Jurkat, Clone E6-1 (cell line): ENCODE measurements around the gene GOT1. TPM values are rescaled to one million over a fixed set of nuclear protein-coding genes. Genes with fewer than 3 reads are reported as not detected.

Experiments used
- DNase-seq: peaks from one replicate; pipeline ENCODE4 v3.0.0-alpha.2; 2011; ENCODE audit warnings: low read depth, low spot score
- H3K4me3 ChIP-seq: 2 replicates; pipeline ENCODE4 v1.5.1; 2011; ENCODE audit warnings: mild to moderate bottlenecking, low read length, control low read depth, moderate library complexity
- polyA plus RNA-seq: library from polyadenylated mRNA; unstranded; fragments of >200 nt; gene quantifications from one replicate; pipeline ENCODE4 v1.2.1, GENCODE V29; 2012; ENCODE audit warnings: missing spikeins; ENCODE audit not compliant: insufficient read length, insufficient read depth

Gene GOT1
- polyA plus RNA-seq = 46.5 TPM

GRCh38 chr10:99430451-99431189 is at the start of gene GOT1:
TSS of gene GOT1 (minus strand) at chr10:99430624. CDS start at chr10:99430565, 59 bp downstream.
- peak; percentile 97 for DNase-seq
- H3K4me3 ChIP-seq = peak within 1 kb of the TSS; percentile 96

GRCh38 chr10:99470327-99470726 is 39.9 kb upstream of the GOT1 start:
- H3K4me3 ChIP-seq = no peak overlapping the region
- no peak for DNase-seq

- no peak overlapping the region for H3K4me3 ChIP-seq
- DNase-seq = no peak
Observed at GRCh38 chr10:99467236-99467999, 37.0 kb upstream of the GOT1 start.

DNA sequence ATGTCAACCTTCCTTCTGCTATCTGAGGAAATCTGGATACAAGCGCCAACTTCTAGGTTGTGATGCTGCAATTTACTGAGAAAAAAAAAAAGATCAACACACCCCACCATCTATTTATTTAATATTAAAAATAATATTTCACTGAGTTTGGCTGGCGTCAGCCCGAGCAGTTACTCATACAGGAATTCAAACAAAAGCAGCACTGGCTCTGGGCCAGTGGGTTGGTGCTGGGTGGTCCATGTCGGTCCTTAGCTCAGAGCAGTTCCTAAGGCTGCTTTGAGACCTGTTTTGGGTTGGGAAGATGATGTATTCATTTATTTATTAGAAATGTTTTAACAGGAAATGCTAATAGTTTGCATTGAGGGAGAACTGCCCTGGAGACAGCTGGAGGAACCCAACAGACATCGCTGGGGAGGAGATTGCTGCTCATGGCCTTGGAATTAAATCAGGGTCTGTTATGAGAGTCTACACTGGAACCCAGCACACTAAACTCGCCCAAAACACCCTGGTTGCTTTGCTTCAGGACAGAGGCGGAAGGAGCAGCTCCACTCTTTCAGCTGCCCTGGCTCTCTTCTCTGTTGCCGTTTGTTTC is 36.3 kb upstream of the GOT1 start:
- DNase-seq = no peak
- no peak overlapping the region for H3K4me3 ChIP-seq

- no peak for DNase-seq
- no peak overlapping the region for H3K4me3 ChIP-seq
Observed at GRCh38 chr10:99461230-99461629, 30.8 kb upstream of the GOT1 start.

- no peak for DNase-seq
- H3K4me3 ChIP-seq = no peak overlapping the region
Observed at GRCh38 chr10:99460070-99460469, 29.6 kb upstream of the GOT1 start.

DNA sequence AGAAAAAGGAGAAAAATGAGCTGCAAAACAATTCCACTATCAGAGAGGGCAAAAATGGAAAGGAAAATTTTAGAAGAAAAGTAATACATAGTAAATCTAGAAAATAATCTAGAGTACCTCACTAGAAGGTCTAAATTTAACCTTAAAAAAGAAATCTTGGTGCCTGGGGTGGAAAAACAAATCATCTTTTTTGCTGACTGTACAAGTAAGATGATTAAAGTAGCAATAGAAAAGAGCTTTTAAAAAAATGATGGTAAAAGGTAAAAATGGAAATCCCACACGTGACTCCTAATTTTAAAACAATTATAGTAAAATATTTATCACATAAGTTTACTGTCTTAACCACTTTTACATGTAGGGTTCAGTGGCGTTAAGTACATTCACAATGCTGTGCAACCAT is 28.8 kb upstream of the GOT1 start:
- H3K4me3 ChIP-seq = no peak overlapping the region
- no peak for DNase-seq

DNA sequence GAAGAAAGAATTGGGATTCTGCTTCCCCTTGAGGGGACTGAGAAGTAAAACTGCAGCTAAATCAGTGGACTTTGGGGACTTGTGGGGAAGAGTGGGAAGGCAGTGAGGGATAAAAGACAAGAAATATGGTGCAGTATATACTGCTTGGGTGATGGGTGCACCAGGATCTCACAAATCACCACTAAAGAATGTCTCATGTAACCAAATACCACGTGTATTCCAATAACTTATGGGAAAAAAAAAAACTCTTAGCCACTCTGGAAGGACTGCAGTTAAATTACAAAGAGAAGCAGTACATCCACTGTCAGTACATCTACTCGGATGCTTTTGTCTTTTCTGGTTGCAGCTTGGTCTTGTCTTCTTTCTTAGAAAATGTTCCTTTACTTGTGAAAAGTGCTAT is 27.4 kb upstream of the GOT1 start:
- DNase-seq = no peak

DNA sequence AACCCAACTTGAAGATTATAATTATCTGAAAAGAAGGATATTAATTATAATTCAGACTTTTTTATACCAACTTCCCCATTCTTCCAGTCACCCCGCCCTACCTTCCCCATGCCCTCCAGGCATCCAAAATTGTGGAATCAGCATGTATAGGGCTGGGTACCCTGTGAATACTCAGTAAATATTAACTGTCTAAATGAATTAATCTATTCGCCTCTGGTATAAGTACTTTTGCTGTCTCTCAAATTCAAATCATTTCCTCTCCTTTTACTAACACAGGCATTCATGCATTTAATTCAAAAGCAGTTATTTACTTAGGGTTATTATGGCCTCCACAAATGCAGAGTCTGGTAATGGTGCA is 26.5 kb upstream of the GOT1 start:
- no peak for DNase-seq
- no peak overlapping the region for H3K4me3 ChIP-seq

More for the DNA sequence above, 27.4 kb upstream of the GOT1 start:
- H3K4me3 ChIP-seq = no peak overlapping the region

GRCh38 chr10:99456207-99456930 is 25.9 kb upstream of the GOT1 start:
- no peak overlapping the region for H3K4me3 ChIP-seq
- no peak for DNase-seq

GRCh38 chr10:99451981-99452380 is 21.6 kb upstream of the GOT1 start:
- no peak overlapping the region for H3K4me3 ChIP-seq
- DNase-seq = no peak

- H3K4me3 ChIP-seq = no peak overlapping the region
- DNase-seq = no peak
Observed at GRCh38 chr10:99451499-99451788, 21.0 kb upstream of the GOT1 start.

DNA sequence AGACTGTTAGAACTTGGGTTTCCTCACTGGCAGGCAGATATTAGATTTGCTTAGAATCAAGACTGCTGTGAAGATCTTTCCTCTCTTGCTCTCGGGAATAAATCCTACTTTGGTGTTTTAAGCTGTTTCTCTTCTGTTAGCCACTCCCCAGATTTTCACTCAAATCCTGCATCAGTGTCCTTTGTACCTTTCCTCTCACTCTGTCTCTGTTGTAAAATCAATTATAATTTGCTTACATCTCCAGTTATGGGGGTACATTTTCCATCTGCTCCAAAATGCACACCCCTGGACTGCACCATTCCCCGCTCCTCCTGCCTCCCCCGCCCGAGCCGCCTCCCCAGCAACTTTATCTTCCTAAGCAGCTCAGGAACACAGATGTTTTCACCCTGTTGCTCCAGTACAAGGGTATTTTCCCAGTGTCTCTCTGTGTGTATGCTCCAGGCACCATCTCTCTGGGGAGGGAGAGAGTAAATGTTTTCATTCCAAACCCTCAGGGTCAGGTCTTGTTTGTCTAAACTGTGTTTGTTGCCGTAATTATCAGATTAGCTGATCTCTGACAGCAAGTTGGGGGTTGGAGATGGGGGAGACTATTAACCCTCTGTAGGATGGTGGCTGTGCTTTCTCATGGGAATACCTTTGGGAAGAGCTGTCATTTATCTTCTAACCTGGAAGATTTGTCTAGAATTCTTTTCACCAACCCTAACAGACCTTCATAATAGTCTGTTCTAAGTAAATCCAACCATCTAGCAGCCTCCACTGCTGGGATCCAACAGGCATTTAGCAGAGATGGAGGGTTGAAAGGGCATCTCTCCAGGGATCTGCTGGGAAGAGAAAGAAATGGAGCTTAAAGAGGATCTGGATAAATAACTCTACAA is 20.4 kb upstream of the GOT1 start:
- no peak for DNase-seq

DNA sequence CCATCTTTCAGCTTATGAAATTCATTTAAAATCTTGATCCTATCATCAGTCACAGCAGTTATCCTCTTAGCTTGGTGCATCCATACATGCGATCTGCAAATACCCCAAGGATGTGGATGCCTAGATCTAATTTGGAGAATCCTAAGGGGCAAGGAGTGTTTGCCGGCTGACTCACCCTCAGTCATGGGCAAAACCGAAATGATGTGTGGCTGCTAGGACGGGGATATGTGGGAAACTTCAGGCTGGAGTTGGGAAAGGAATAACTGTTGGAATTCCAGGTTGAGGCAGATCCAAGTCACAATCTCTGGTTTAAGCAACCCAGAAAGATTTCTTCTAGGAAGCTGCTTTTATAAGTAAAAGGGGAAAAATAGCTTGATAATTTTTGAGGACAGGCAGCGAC is 19.7 kb upstream of the GOT1 start:
- no peak for DNase-seq
- no peak overlapping the region for H3K4me3 ChIP-seq

More for the DNA sequence above, 20.4 kb upstream of the GOT1 start:
- no peak overlapping the region for H3K4me3 ChIP-seq

GRCh38 chr10:99449023-99449422 is 18.6 kb upstream of the GOT1 start:
- no peak for DNase-seq
- no peak overlapping the region for H3K4me3 ChIP-seq

- no peak overlapping the region for H3K4me3 ChIP-seq
Observed at GRCh38 chr10:99444383-99445045, 14.1 kb upstream of the GOT1 start.

GRCh38 chr10:99443500-99443899 is 13.1 kb upstream of the GOT1 start:
- no peak for DNase-seq
- no peak overlapping the region for H3K4me3 ChIP-seq

More at GRCh38 chr10:99444383-99445045, 14.1 kb upstream of the GOT1 start:
- no peak for DNase-seq

DNA sequence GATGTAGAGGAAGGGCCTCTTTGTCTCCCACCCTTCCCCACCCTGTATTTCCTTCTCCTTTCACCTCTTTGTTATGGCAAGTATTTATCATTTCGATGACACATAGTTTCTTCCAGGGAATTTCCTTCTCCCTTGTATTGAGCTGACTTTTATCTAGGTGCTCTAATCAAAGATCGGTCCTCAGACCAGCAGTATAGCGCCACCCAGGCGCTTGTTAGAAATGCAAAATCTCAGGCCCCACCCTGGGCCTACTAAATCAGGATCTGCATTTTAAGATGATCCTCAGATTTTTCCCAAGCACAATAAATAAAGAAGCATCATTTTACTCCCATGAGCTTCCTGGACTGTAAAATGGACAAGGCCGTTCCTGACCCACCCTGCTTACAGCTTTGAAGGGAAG is 12.0 kb upstream of the GOT1 start:
- no peak overlapping the region for H3K4me3 ChIP-seq
- DNase-seq = no peak
